Renal cortex interstitium (tissue), 11 donors: ENCODE data around the gene ZNF366. TPM values are rescaled to one million over a fixed set of nuclear protein-coding genes. Genes with fewer than 3 reads are reported as not detected.

Source experiments
- DNase-seq, 11 donors: peaks; one replicate each; pipeline ENCODE4 v3.0.0-alpha.2; 2013; ENCODE audit warnings: low read depth in 9 of 11, low spot score in 4 of 11; ENCODE audit errors: extremely low read depth in 1 of 11
- polyA plus RNA-seq, 3 donors: library from polyadenylated mRNA; unstranded; fragments of 120-200 nt; gene quantifications; one replicate each; pipeline ENCODE4 v1.2.1, GENCODE V29; 2013; ENCODE audit not compliant: insufficient read length in 3 of 3

The ZNF366 gene
- polyA plus RNA-seq, 3 donors = 3.5 to 4.2 (median 3.8) TPM

- DNase-seq = no peak
Measured at GRCh38 chr5:72393052-72393451, 114.2 kb downstream of the ZNF366 start.

Other genes with a start within 250 kb of the ZNF366 start
- gene MRPS27, start 187.2 kb downstream of the ZNF366 start, polyA plus RNA-seq = 10 to 100 TPM; 63.0 to 75.3 (median 64.7) TPM
- 10 to 100 TPM in 2 of 3 donors, 1 to 10 TPM in 1; 9.8 to 10.3 (median 10.1) TPM for gene PTCD2, start 187.0 kb downstream of the ZNF366 start, polyA plus RNA-seq